Caco-2 (cell line): ENCODE data around the gene FAM89B. TPM values are rescaled to one million over a fixed set of nuclear protein-coding genes. Genes with fewer than 3 reads are reported as not detected.

Source experiments
- BruUV-seq: library from RNA; stranded (reverse); fragments of 400-500 nt; replicated peaks from 2 replicates; lab custom pipeline; 2021; lab: Mats Ljungman, UMichigan
- CTCF ChIA-PET: fragments of 300-600 bp; sonication (Branson Sonifier 250); formaldehyde crosslinking; loops from one replicate; lab custom pipeline; 2022; ENCODE audit warnings: antibody characterized with exemption; lab: Charles Lee
- POLR2A ChIA-PET: fragments of 300-600 bp; sonication (Branson Sonifier 250); formaldehyde crosslinking; loops from one replicate; lab custom pipeline; 2022; ENCODE audit warnings: antibody characterized with exemption; lab: Charles Lee
- DNase-seq, 2 experiments: peaks; one replicate each; pipeline versions ENCODE4 v3.0.0 to v3.0.0-alpha.2; 2020 to 2022
- H3K27me3 ChIP-seq: replicated peaks from 2 replicates; pipeline ENCODE4 v1.6.0; 2011; ENCODE audit warnings: low read length; ENCODE audit not compliant: control insufficient read depth, insufficient read depth
- H3K36me3 ChIP-seq: 2 replicates; pipeline ENCODE4 v1.5.1; 2011; ENCODE audit warnings: low read length; ENCODE audit not compliant: control insufficient read depth, insufficient read depth
- H3K4me1 ChIP-seq: fragments of 250-450 bp; sonication (Bioruptor Pico); 2 replicates; pipeline ENCODE4 v1.5.1; 2020; ENCODE audit warnings: mild to moderate bottlenecking
- H3K4me3 ChIP-seq: 2 replicates; pipeline ENCODE4 v1.5.1; 2011; ENCODE audit warnings: low read depth, mild to moderate bottlenecking, control low read depth, low read length
- H3K9me3 ChIP-seq: fragments of 250-450 bp; sonication (Bioruptor Pico); 2 replicates; pipeline ENCODE4 v1.5.1; 2020; ENCODE audit warnings: mild to moderate bottlenecking, moderate library complexity
- H3K27ac Mint-ChIP-seq: one replicate; pipeline ENCODE4 v1.8.0; 2022; ENCODE audit warnings: mixed read lengths; ENCODE audit not compliant: unreplicated experiment
- H3K27me3 Mint-ChIP-seq: one replicate; pipeline ENCODE4 v1.8.0; 2022; ENCODE audit warnings: mixed read lengths; ENCODE audit not compliant: insufficient read depth, unreplicated experiment
- H3K36me3 Mint-ChIP-seq: one replicate; pipeline ENCODE4 v1.8.0; 2022; ENCODE audit warnings: mild to moderate bottlenecking, mixed read lengths; ENCODE audit not compliant: insufficient read depth, unreplicated experiment
- H3K4me1 Mint-ChIP-seq: one replicate; pipeline ENCODE4 v1.8.0; 2022; ENCODE audit warnings: low read depth, mixed read lengths; ENCODE audit not compliant: unreplicated experiment
- H3K4me3 Mint-ChIP-seq: one replicate; pipeline ENCODE4 v1.8.0; 2022; ENCODE audit warnings: mild to moderate bottlenecking, moderate library complexity, mixed read lengths; ENCODE audit not compliant: unreplicated experiment
- H3K9me3 Mint-ChIP-seq: one replicate; pipeline ENCODE4 v1.8.0; 2022; ENCODE audit warnings: mixed read lengths; ENCODE audit not compliant: unreplicated experiment
- CTCF ChIP-seq, 2 experiments: fragments of 200-600 bp in 1 of 2; IDR thresholded peaks; 1 replicate in 1 of 2; 2 replicates in 1 of 2; pipeline versions ENCODE4 v1.5.1 to v1.8.0; 2011 to 2022; ENCODE audit warnings: antibody characterized with exemption in 1 of 2, control low read depth in 1 of 2, inconsistent platforms in 1 of 2, low read depth in 1 of 2, low read length in 1 of 2, mild to moderate bottlenecking in 1 of 2, moderate library complexity in 1 of 2; ENCODE audit not compliant: insufficient read depth in 1 of 2, severe bottlenecking in 1 of 2, unreplicated experiment in 1 of 2
- intact Hi-C: fragments of 100-400 bp; cut with micrococcal nuclease; formaldehyde crosslinking; loops from one replicate; pipeline ENCODE4 v1.10.0; 2022; ENCODE audit not compliant: unreplicated experiment
- total RNA-seq: library from RNA; stranded (reverse); gene quantifications from 2 replicates; pipeline ENCODE4 v1.2.3, GENCODE V29; 2022

The FAM89B gene
- total RNA-seq, 1 experiment from 2014 or later: 26.9 TPM

GRCh38 chr11:65609229-65609628 lies 36.9 kb downstream of the FAM89B start:
- Histone ChIP-seq H3K4me1 (peaks cover 28% of the 10 kb centered on the region), H3K27me3 (no peaks in the 10 kb centered on the region), H3K4me3 (no peak overlapping the region), H3K9me3 (no peaks in the 10 kb centered on the region), H3K36me3 (peaks cover 17% of the 10 kb centered on the region)
- intact Hi-C loops: no loop called here
- Mint-ChIP-seq H3K27ac (no peak overlapping the region), H3K9me3 (no peaks in the 10 kb centered on the region), H3K27me3 (no peaks in the 10 kb centered on the region), H3K4me1 (peaks cover 23% of the 10 kb centered on the region), H3K4me3 (no peak overlapping the region), H3K36me3 (peaks cover 45% of the 10 kb centered on the region)
- no TSS peak for BruUV-seq
- CTCF ChIA-PET: interaction anchor here (1.3 kb wide), 1 partner anchor 15 kb away, joined by 4 read pairs; no protein-coding TSS in a partner anchor
- TF ChIP-seq CTCF (IDR thresholded peaks at IDR 0.05; ENCODE audit: insufficient read depth in 1 of 2, low read depth in 1 of 2, low read length in 1 of 2, severe bottlenecking in 1 of 2, unreplicated experiment in 1 of 2): no peak
- POLR2A ChIA-PET: no interaction called here
- DNase-seq: no peak

- no peak for DNase-seq
- ChIA-PET POLR2A (no interaction called here), CTCF (interaction anchor here (1.3 kb wide), 1 partner anchor 16 kb away, joined by 4 read pairs; no protein-coding TSS in a partner anchor)
- Mint-ChIP-seq H3K4me1 (peaks cover 23% of the 10 kb centered on the region), H3K4me3 (no peak overlapping the region), H3K36me3 (peaks cover 50% of the 10 kb centered on the region), H3K27ac (no peak overlapping the region), H3K9me3 (no peaks in the 10 kb centered on the region), H3K27me3 (no peaks in the 10 kb centered on the region)
- Histone ChIP-seq H3K9me3 (no peaks in the 10 kb centered on the region), H3K4me3 (no peak overlapping the region), H3K4me1 (peaks cover 28% of the 10 kb centered on the region), H3K36me3 (peaks cover 15% of the 10 kb centered on the region), H3K27me3 (no peaks in the 10 kb centered on the region)
- BruUV-seq: no TSS peak
- TF ChIP-seq CTCF (IDR thresholded peaks at IDR 0.05; ENCODE audit: insufficient read depth in 1 of 2, low read depth in 1 of 2, low read length in 1 of 2, severe bottlenecking in 1 of 2, unreplicated experiment in 1 of 2): no peak
- intact Hi-C loops: no loop called here
Measured at GRCh38 chr11:65609665-65610064, 37.3 kb downstream of the FAM89B start.

- no peaks in the 10 kb centered on the region for H3K9me3 Mint-ChIP-seq
- Histone ChIP-seq H3K9me3 (no peaks in the 10 kb centered on the region), H3K4me3 (no peak overlapping the region), H3K4me1 (peaks cover 28% of the 10 kb centered on the region), H3K27me3 (no peaks in the 10 kb centered on the region), H3K36me3 (peaks cover 12% of the 10 kb centered on the region)
- no peak for TF ChIP-seq CTCF (IDR thresholded peaks at IDR 0.05; ENCODE audit: insufficient read depth in 1 of 2, low read depth in 1 of 2, low read length in 1 of 2, severe bottlenecking in 1 of 2, unreplicated experiment in 1 of 2)
- ChIA-PET CTCF (no interaction called here), POLR2A (no interaction called here)
- no peak for DNase-seq
- BruUV-seq: no TSS peak
- no peak overlapping the region for H3K4me3 Mint-ChIP-seq
- H3K4me1 Mint-ChIP-seq: peaks cover 23% of the 10 kb centered on the region
- peaks cover 54% of the 10 kb centered on the region for H3K36me3 Mint-ChIP-seq
- intact Hi-C loops: no loop called here
- H3K27me3 Mint-ChIP-seq: no peaks in the 10 kb centered on the region
- no peak overlapping the region for H3K27ac Mint-ChIP-seq
Measured at GRCh38 chr11:65610404-65610803, 38.1 kb downstream of the FAM89B start.
